ENCODE data around the gene SLC27A4.
A peak's percentile ranks its signal among the peaks of the same experiment; 100 is the strongest.

The SLC27A4 gene

DNA sequence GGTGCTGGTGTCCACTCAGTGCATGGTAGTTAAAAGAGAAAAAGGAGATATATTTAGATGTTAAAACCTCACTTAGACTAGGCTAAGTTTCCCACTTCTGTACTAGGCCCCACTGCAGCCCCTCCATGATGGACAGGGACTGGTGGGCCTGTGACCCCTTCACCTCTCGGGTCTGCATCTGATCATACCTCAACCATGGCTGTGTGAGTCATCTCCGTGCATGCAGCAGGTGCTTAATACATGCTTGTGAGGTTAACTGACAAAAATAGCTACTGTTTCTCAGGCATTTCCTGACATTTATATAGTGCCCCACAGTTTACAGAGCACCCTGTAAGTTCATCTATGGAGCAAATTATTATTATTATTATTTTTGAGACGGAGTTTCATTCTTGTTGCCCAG is 22.4 kb downstream of the SLC27A4 start:
- TF ChIP-seq, protein P1, sequence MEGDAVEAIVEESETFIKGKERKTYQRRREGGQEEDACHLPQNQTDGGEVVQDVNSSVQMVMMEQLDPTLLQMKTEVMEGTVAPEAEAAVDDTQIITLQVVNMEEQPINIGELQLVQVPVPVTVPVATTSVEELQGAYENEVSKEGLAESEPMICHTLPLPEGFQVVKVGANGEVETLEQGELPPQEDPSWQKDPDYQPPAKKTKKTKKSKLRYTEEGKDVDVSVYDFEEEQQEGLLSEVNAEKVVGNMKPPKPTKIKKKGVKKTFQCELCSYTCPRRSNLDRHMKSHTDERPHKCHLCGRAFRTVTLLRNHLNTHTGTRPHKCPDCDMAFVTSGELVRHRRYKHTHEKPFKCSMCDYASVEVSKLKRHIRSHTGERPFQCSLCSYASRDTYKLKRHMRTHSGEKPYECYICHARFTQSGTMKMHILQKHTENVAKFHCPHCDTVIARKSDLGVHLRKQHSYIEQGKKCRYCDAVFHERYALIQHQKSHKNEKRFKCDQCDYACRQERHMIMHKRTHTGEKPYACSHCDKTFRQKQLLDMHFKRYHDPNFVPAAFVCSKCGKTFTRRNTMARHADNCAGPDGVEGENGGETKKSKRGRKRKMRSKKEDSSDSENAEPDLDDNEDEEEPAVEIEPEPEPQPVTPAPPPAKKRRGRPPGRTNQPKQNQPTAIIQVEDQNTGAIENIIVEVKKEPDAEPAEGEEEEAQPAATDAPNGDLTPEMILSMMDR (conservative IDR thresholded peaks at IDR 0.05; ENCODE audit: low read depth, low read length): no peak
- DNase-seq (ENCODE audit: low read depth): no peak
- no peak overlapping the region for H3K4me3 ChIP-seq (ENCODE audit: low read length)

- DNase-seq (ENCODE audit: low read depth): no peak
- TF ChIP-seq, protein P1 (conservative IDR thresholded peaks at IDR 0.05; ENCODE audit: low read depth, low read length): no peak
- H3K4me3 ChIP-seq (ENCODE audit: low read length): no peak overlapping the region
Measured at GRCh38 chr9:128365525-128365924, 25.2 kb downstream of the SLC27A4 start.

DNA sequence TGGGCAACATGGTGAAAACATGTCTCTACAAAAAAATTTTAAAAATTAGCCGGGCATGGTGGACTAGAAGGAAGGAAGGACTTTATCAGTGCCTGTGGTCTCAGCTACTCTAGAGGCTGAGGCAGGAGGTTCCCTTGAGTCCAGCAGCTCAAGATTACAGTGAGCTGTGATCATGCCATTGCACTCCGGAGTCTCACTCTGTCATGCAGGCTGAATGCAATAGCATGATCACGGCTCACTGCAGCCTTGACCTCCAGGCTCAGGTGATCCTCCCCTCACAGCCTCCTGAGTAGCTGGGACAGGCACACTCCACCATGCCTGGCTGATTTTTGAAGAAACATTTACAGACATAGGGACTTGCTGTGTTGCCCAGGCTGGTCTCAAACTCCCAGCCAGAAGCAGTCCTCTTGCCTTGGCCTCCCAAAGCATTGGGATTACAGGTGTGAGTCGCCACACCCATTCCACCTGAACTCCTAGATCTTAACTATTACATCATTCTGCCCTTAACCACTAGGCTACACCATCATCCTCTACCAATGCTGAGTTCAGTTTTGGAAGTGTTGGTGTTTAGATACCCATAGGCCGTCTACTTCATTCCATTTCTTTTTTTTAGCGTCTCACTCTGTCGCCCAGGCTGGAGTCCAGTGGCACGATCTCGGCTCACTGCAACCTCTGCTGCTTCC is 28.8 kb downstream of the SLC27A4 start:
- DNase-seq (ENCODE audit: low read depth): no peak
- H3K4me3 ChIP-seq (ENCODE audit: low read length): no peak overlapping the region
- TF ChIP-seq, protein P1 (conservative IDR thresholded peaks at IDR 0.05; ENCODE audit: low read depth, low read length): no peak

DNA sequence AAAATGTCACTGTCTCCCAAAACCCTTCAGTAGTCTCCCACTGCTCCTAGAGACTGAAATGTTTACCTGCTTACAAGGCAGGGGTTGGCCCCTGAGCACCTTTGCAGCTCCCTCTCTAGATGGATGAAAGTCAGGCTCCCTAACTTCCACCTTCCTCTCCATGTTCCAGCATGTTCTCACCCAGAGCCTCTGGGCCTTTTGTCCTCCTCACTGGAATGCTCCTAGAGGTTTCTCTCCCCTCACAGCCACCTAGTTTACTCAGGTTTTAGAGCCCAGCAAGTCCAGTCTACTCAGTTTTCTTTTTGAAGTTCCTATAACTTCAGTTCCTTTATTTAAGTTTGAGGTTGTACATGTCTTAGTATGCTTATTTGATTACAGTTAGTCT is 30.0 kb downstream of the SLC27A4 start:
- DNase-seq (ENCODE audit: low read depth): no peak
- peak overlapping the region; percentile 82 for H3K4me3 ChIP-seq (ENCODE audit: low read length)
- TF ChIP-seq, protein P1 (conservative IDR thresholded peaks at IDR 0.05; ENCODE audit: low read depth, low read length): no peak

- peak; percentile 78 for DNase-seq (ENCODE audit: low read depth)
- TF ChIP-seq, protein P1 (conservative IDR thresholded peaks at IDR 0.05; ENCODE audit: low read depth, low read length): peak; percentile 18
- peak within 1 kb of the TSS; percentile 82 for H3K4me3 ChIP-seq (ENCODE audit: low read length)
Measured at GRCh38 chr9:128370752-128371629, 30.7 kb downstream of the SLC27A4 start, which contains the start of gene URM1. Gene URM1, plus strand, starts transcription at chr9:128371374. Its CDS starts 7 bp downstream, at chr9:128371381.

- TF ChIP-seq, protein P1 (conservative IDR thresholded peaks at IDR 0.05; ENCODE audit: low read depth, low read length): no peak
- peak overlapping the region; percentile 82 for H3K4me3 ChIP-seq (ENCODE audit: low read length)
- DNase-seq (ENCODE audit: low read depth): no peak
Measured at GRCh38 chr9:128371630-128372117, 31.3 kb downstream of the SLC27A4 start.
